RPMI8226 (cell line): ENCODE results near the gene ZNF426.
"Not testable (repeated sequence)": the region's sequence is repeated elsewhere in the genome, so short reads cannot be mapped to it uniquely, and the experiment has no call there.

Experiments used
- DNase-seq: peaks from one replicate; pipeline ENCODE4 v3.0.0-alpha.2; 2015

Gene ZNF426

GRCh38 chr19:9538183-9539058 lies at the start of gene ZNF426:
Gene ZNF426, minus strand, starts transcription at chr19:9538645. Its CDS starts 2,413 bp downstream, at chr19:9536232.
- DNase-seq: peak; percentile 91

GRCh38 chr19:9586764-9587163 lies 48.3 kb upstream of the ZNF426 start:
- peak; percentile 81 for DNase-seq

GRCh38 chr19:9584073-9584833 lies 45.8 kb upstream of the ZNF426 start, which contains the start of gene ZNF121:
Gene ZNF121, minus strand, starts transcription at chr19:9584504. Its CDS starts 16,407 bp downstream, at chr19:9568097.
- peak; percentile 92 for DNase-seq

- not testable (repeated sequence) for DNase-seq
These were observed 43.8 kb upstream of the ZNF426 start for GRCh38 chr19:9582081-9582725.

DNA sequence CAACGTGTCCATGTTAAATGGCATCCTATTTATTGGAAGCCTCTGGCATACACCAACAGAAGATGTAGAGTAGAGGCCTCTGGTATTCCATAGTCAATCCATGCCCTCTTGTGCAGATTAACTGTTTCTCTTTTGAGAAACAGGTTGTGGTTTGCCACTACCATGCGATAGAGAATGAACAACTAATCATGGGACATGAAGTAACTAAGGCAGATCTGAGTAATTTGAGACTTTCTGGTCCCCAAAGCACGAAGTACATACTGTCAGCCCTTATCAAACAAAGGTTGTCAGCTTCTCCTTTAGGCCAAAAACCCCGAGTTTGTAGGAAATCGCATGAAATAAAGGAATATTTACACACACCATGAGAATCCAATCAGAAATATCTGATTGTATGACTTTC lies 42.3 kb upstream of the ZNF426 start:
- DNase-seq: no peak

- no peak for DNase-seq
These were observed 31.8 kb upstream of the ZNF426 start for GRCh38 chr19:9570255-9570654.

DNA sequence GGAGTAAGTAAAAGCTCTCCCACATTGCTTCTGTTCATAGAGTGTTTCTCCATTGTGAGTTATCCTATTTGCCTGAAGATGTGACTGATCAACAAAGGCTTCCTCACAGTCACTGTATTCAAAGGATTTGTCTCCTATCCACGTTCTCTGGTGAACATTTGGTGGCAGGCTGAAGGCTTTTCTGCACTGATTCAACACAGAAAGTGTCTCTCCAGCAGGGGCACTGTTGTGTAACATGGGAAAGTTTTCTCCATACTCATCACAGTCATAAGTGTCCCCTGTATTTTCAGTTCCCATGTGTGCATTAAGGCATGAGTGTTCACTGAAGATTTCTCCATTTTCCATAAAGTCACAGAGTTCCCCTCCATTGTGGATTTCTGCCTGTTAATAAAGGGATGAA lies 28.3 kb upstream of the ZNF426 start:
- no peak for DNase-seq

DNA sequence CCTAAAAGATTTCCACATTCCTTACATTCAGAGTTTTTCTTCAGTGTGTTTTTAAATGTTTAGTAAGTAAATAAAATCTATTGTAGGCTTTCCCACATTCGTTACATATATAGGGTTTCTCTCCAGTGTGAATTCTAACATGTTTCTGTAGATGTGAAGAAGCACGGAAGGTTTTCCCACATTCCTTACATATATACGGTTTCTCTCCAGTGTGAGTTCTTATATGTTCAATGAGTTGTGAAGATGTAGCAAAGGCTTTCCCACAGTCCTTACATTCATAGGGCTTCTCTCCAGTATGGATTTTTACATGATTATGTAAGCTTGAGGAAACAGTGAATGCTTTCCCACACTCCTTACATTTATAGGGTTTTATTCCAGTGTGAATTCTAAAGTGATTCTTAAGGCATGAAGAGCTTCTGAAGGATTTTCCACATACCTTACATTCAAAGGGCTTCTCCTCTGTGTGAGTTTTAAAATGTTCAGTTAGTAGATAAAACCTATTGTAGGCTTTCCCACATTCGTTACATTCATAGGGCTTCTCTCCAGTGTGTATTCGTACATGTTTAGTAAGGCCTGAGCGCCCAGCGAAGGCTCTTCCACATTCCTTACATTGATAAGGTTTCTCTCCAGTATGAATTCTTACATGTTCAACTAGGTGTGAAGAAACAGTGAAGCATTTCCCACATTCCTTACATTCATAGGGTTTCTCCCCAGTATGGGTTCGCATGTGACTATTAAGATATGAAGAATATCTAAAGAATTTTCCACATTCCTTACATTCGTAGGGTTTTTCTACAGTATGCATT lies 27.7 kb upstream of the ZNF426 start:
- DNase-seq: no peak

- DNase-seq: no peak
These were observed 14.3 kb upstream of the ZNF426 start for GRCh38 chr19:9552536-9553274.

DNA sequence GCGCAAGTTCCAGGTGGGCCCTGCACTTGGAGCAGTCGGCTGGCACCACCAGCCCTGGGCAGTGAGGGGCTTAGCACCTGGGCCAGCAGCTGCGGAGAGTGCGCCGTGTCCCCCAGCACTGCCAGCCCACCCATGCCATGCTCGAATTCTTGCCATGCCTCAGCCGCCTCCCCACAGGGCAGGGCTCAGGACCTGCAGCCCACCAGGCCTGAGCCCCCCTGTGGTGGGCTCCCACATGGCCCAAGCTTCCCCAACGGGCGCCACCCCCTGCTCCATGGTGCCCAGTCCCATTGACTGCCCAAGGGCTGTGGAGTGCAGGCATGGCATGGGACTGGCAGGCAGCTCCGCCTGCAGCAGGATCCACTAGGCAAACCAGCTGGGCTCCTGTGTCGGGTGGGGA lies 9.4 kb upstream of the ZNF426 start:
- DNase-seq: no peak

GRCh38 chr19:9541281-9541680 lies 2.8 kb upstream of the ZNF426 start:
- not testable (repeated sequence) for DNase-seq

DNA sequence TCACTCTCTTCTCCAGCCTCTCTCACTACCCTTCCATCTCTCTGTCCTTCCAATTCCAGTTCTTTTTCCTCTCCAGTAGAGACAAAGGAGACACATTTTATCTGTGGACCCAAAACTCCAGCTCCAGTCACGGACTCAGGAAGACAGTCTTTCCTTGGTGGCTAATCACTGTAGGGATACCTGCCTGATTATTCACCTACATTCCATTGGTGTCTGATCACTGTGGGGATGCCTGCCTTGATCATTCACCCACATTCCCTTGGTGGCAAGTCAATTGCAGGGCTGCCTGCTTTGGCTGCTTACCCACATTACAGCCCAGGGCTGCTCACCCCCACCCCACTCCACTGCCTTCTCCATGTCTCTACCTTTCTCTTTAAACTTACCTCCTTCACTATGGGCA lies 1.5 kb upstream of the ZNF426 start:
- DNase-seq: not testable (repeated sequence)

- DNase-seq: not testable (repeated sequence)
These were observed 756 bp upstream of the ZNF426 start for GRCh38 chr19:9539201-9539600.

DNA sequence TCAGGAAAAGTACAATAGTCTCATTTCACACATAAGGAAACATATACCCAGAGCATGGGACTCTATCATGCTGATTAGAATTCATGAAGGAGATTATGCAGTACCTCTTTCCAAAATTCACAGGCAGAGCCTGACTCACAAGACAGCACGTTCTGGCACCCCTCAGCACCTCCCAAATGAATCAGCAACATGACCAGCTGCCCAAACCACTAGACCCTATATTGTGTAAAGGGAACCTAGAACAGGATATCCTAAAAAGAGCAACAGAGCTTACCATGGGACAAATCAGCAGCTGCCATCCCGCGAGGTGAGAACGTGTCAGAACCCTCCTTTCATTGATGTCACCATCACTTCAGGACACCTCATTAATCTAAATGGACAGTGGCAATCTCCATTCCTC lies 2.5 kb downstream of the ZNF426 start:
- DNase-seq: no peak

DNA sequence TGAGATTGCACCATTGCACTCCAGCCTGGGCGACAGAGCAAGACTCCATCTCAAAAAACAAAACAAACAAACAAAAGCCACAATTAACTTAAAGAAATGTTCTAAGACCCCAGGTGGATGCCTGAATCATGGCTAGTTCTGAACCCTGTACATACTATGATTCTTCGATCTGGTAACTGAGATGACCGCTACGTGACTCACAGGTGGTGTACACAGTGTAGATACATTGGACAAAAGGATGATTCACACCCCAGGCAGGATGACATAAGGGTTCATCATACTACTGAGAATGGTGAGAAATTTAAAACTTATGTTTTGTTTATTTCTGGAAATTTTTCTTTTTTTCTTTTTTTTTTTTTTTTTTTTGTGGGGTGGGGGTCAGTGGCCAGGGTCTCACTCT lies 6.5 kb downstream of the ZNF426 start:
- no peak for DNase-seq

DNA sequence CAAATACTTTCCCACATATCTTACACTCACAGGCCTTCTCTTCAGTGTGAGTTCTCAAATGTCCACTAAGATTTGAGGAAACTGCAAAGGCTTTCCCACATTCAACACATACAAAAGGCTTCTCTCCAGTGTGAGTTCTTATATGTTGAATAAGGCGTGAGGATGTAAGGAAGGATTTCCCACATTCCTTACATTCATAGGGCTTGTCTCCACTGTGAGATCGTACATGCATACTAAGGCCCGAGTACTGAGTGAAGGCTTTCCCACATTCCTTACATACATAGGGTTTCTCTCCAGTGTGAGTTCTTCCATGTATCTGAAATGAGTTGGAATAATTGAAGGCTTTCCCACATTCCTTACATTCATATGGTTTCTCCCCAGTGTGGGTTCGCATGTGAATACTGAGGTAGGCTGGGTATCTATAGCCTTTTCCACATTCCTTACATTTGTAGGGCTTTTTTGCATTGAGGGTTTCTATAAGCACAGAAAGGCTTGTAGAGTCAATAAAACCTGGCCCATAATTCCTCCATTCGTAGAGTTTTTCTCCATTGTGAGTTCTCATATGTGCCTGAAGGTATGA lies 9.6 kb downstream of the ZNF426 start:
- DNase-seq: no peak

- DNase-seq: no peak
These were observed 14.5 kb downstream of the ZNF426 start for GRCh38 chr19:9523885-9524474.

DNA sequence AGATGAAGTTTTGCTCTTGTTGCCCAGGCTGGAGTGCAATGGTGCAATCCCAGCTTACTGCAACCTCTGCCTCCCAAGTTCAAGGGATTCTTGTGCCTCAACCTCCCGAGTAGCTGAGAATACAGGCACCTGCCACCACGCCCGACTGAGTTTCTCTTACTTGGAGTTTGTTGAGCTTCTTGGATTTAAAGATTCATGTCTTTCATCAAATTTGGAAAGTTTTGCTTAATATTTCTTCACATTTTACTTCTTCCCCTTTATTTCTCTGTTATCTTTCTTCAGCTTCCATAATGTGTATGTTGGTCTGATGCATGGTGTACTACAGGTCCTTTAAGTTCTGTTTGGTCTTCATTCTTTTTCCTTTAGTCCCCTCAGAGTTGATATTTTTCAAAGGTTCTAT lies 31.2 kb downstream of the ZNF426 start:
- no peak for DNase-seq

DNA sequence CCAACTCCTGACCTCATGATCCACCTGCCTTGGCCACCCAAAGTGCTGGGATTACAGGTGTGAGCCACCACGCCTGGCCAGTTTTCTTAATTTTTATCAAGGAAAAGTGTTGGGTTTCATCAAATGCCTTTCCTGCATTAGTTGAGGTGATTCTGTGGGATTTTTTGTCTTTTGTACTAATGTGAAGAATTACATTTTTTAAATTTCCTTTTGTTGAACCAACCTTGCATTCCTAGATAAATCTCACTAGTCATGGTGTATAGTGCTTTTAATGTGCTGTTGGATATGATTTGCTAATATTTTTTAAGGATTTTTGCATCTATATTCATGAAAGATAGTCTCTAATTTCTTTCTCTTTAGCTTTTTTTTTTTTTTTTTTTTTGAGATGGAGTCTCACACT lies 37.6 kb downstream of the ZNF426 start:
- DNase-seq: no peak

GRCh38 chr19:9498183-9498902 lies 40.1 kb downstream of the ZNF426 start, which contains the start of gene ZNF560:
Gene ZNF560, minus strand, starts transcription at chr19:9498616. Its CDS starts 23,303 bp downstream, at chr19:9475313.
- DNase-seq: peak; percentile 46
